HepG2 (cell line): ENCODE data around the gene FAM219A. TPM values are rescaled to one million over a fixed set of nuclear protein-coding genes. Genes with fewer than 3 reads are reported as not detected.
A peak's percentile ranks its signal among the peaks of the same experiment; 100 is the strongest.

ENCODE experiments used
- ASH2L ChIP-seq: fragments of 300-600, 200-600 bp; sonication (generic); IDR thresholded peaks from 2 replicates; pipeline ENCODE4 v1.7.0; 2017; ENCODE audit warnings: low read depth, mild to moderate bottlenecking, moderate library complexity, mixed read lengths, low read length; ENCODE audit not compliant: insufficient read length
- BRD4 ChIP-seq: sonication (generic); formaldehyde crosslinking; IDR thresholded peaks from 2 replicates; pipeline ENCODE4 v1.4.0; 2020; ENCODE audit warnings: missing genetic modification reagents
- CEBPZ ChIP-seq: IDR thresholded peaks from 2 replicates; pipeline ENCODE4 v1.6.1; 2012; ENCODE audit warnings: low read length, improper control_type of control experiment
- CSRNP2 ChIP-seq: sonication (generic); formaldehyde crosslinking; conservative IDR thresholded peaks from 2 replicates; pipeline ENCODE4 v1.8.0; 2022; ENCODE audit warnings: low read depth, missing genetic modification reagents
- HNF1A ChIP-seq, 2 experiments: sonication (generic) in 1 of 2; formaldehyde crosslinking in 1 of 2; IDR thresholded peaks; 2 replicates each; pipeline versions ENCODE4 v1.4.0 to v1.6.1; 2016 to 2020; ENCODE audit warnings: borderline replicate concordance in 1 of 2, low read depth in 1 of 2, mild to moderate bottlenecking in 1 of 2, missing genetic modification reagents in 1 of 2
- HNRNPUL1 ChIP-seq: fragments of 200-400 bp; formaldehyde crosslinking; IDR thresholded peaks from 2 replicates; pipeline ENCODE4 v1.6.1; 2017; ENCODE audit warnings: low read depth, mild to moderate bottlenecking, low read length, moderate library complexity
- SAP130 ChIP-seq: IDR thresholded peaks from 2 replicates; pipeline ENCODE4 v1.6.1; 2016; ENCODE audit warnings: low read depth
- TRAFD1 ChIP-seq: sonication (generic); formaldehyde crosslinking; IDR thresholded peaks from 2 replicates; pipeline ENCODE4 v1.5.1; 2020; ENCODE audit warnings: missing genetic modification reagents, mild to moderate bottlenecking, borderline replicate concordance
- U2AF1 ChIP-seq: fragments of 200-400 bp; formaldehyde crosslinking; optimal IDR thresholded peaks from 2 replicates; pipeline ENCODE3; 2017; ENCODE audit warnings: mild to moderate bottlenecking, low read depth, low read length
- ZNF598 ChIP-seq: sonication (generic); formaldehyde crosslinking; IDR thresholded peaks from 2 replicates; pipeline ENCODE4 v1.5.1; 2020; ENCODE audit warnings: mild to moderate bottlenecking, missing genetic modification reagents, borderline replicate concordance
- ZNF629 ChIP-seq: sonication (generic); formaldehyde crosslinking; conservative IDR thresholded peaks from 2 replicates; pipeline ENCODE4 v1.5.0; 2020; ENCODE audit warnings: missing genetic modification reagents
- ZNF891 ChIP-seq: sonication (generic); formaldehyde crosslinking; IDR thresholded peaks from 2 replicates; pipeline ENCODE4 v1.5.0; 2020; ENCODE audit warnings: mild to moderate bottlenecking, missing genetic modification reagents
- polyA plus RNA-seq, 8 experiments: library from polyadenylated mRNA; depleted of rRNA in 3 of 8; stranded (reverse) in 7 of 8; unstranded in 1 of 8; fragments of >200 nt; fragmentation: Illumina TruSeq in 4 of 8; extraction: Trizol in 4 of 8; gene quantifications; 2 replicates each; pipeline versions ENCODE4 v1.2.1 to v1.2.3, GENCODE V29; 2011 to 2016; ENCODE audit warnings: low read depth in 4 of 8, missing spikeins in 1 of 8, mixed read lengths in 1 of 8; ENCODE audit not compliant: insufficient read depth in 1 of 8
- total RNA-seq, 5 experiments: library from RNA; depleted of rRNA; stranded (reverse); fragments of >200 nt; fragmentation: Illumina TruSeq; extraction: Trizol; gene quantifications; 2 replicates each; pipeline ENCODE4 v1.2.3, GENCODE V29; 2016; ENCODE audit warnings: low read depth in 1 of 5

Gene FAM219A
- total and polyA plus RNA-seq, 2 of the 13 experiments (the other 11 are each of a cell fraction or from before 2014, with no cell fraction given), result 3.9 to 6.4 TPM

- TF ChIP-seq CSRNP2 (CRISPR knock-in tag) (no peak), ASH2L (no peak), ZNF598 (CRISPR knock-in tag) (no peak), BRD4 (CRISPR knock-in tag) (0 out of 2 replicates have a peak, but pooled peaks have one; percentile 42), ZNF629 (CRISPR knock-in tag) (no peak), ZNF891 (peak; percentile 50; the same call in 1 of the 2 replicates), U2AF1 (no peak), TRAFD1 (CRISPR knock-in tag) (no peak; the same call in 1 of the 2 replicates), HNRNPUL1 (no peak), SAP130 (peak; percentile 48; the same call in 1 of the 2 replicates), HNF1A (IDR thresholded peaks at IDR 0.05; ENCODE audit: low read depth) (no peak), HNF1A (CRISPR knock-in tag; IDR thresholded peaks at IDR 0.05; ENCODE audit: borderline replicate concordance) (no peak), CEBPZ (no peak)
Observed at GRCh38 chr9:34375901-34376595, 82.3 kb downstream of the FAM219A start (continued).
